HL-60/S4 (cell line): Measurements from ENCODE around the gene VIM.

ENCODE experiments used
- in situ Hi-C: fragments of 300-500 bp; cut with MboI; formaldehyde crosslinking; loops from 2 replicates; pipeline ENCODE4 v1.14.3; 2022; ENCODE audit warnings: low sequenced_read_pairs

The VIM gene

DNA sequence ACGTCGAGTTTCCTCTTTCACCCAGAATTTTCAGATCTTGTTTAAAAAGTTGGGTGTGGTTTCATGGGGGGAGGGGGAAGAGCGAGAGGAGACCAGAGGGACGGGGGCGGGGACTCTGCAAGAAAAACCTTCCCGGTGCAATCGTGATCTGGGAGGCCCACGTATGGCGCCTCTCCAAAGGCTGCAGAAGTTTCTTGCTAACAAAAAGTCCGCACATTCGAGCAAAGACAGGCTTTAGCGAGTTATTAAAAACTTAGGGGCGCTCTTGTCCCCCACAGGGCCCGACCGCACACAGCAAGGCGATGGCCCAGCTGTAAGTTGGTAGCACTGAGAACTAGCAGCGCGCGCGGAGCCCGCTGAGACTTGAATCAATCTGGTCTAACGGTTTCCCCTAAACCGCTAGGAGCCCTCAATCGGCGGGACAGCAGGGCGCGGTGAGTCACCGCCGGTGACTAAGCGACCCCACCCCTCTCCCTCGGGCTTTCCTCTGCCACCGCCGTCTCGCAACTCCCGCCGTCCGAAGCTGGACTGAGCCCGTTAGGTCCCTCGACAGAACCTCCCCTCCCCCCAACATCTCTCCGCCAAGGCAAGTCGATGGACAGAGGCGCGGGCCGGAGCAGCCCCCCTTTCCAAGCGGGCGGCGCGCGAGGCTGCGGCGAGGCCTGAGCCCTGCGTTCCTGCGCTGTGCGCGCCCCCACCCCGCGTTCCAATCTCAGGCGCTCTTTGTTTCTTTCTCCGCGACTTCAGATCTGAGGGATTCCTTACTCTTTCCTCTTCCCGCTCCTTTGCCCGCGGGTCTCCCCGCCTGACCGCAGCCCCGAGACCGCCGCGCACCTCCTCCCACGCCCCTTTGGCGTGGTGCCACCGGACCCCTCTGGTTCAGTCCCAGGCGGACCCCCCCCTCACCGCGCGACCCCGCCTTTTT, at the start of gene VIM:
TSS of gene VIM (plus strand) at position 151 of the 925 bp plus-strand sequence. CDS start 1,182 bp downstream, outside the sequence.
- in situ Hi-C loops, result no loop called here

DNA sequence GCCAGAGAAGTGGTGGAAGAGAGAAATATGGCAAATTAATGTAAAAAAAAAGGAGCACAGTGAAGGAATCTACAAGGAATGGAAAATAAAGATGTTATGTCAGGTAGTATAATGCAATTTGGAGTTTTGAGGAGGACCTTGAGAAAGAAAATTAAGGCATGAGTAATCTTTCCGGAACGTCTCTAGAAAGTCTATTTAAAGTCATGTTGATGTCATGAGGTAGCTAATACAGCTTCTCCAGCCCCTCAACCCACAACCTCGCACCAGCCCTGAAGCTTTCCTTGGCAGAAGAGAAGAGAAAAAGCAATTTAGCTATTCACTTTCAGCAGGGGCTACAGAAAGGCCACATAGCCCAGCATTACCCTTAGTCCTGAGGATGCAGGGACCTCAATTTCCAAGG, 49.0 kb upstream of the VIM start:
- in situ Hi-C loops, result no loop called here

DNA sequence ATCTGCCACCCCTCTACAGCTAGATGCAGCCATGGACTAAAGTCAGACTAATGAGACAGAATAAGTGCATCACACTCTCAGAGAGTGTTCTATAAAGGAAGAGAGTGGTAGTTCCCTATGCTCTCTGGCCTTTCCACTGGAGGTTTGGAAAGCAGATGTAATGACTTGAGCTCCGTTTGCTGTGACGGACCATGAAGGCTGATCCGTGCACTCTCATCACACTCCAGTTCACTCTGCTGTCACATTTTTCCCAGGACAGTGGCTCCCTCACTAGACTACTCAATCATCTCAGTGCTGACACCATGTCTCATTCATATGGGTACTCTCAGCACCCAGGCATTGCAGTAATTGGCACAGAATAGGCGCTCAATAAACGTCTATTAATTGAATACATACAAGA, 46.9 kb upstream of the VIM start:
- in situ Hi-C loops, result no loop called here

DNA sequence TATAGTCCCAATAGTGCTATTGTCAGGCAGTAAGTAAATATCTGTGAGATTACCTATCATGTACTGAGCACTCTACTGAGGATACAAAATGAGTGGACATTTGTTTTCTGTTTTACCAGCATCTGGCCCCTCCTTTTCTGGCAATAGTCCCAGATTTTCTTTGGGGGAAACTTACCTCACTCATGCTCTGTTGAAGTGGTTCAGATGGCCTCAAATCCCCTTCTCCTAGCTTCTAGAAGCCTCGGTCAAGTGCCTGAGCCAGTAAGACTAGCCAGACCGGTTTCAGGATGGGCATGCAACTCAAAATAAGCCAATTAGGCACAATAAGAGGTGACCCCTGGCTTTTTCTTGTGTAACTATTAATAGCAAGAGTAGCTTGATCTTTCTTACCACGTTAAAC, 46.3 kb upstream of the VIM start:
- in situ Hi-C loops, result no loop called here

GRCh38 chr10:17183110-17183509, 44.9 kb upstream of the VIM start:
- in situ Hi-C loops, result no loop called here

DNA sequence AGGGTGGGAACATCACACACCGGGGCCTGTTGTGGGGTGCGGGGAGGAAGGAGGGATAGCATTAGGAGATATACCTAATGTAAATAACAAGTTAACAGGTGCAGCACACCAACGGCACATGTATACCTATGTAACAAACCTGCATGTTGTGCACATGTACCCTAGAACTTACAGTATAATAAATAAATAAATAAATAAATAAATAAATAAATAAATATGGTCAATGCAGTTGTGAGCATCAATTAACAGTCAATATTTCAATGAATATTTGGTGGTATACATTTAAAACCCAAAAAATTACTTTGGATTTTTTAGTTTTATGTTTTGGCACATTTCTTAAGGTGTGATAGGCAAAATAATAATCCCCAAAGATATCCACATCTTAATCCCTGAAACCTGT, 42.2 kb upstream of the VIM start:
- in situ Hi-C loops, result no loop called here

GRCh38 chr10:17188644-17189172, 39.3 kb upstream of the VIM start:
- in situ Hi-C loops, result no loop called here

GRCh38 chr10:17190602-17191001, 37.4 kb upstream of the VIM start:
- in situ Hi-C loops, result no loop called here

DNA sequence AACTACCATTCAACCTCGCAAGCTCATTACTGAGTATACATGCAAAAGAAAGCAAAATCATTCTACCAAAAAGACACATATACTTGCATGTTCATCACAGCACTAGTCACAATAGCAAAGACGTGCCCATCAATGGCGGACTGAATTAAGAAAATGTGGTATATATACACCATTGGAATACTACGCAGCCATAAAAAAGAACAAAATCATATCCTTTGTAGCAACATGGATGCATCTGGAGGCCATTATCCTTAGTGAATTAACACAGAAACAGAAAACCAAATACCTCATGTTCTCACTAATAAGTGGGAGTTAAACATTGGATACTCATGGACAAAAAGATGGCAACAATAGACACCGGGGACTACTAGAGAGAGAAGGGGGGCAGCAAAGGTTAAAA, 33.0 kb upstream of the VIM start:
- in situ Hi-C loops, result no loop called here

DNA sequence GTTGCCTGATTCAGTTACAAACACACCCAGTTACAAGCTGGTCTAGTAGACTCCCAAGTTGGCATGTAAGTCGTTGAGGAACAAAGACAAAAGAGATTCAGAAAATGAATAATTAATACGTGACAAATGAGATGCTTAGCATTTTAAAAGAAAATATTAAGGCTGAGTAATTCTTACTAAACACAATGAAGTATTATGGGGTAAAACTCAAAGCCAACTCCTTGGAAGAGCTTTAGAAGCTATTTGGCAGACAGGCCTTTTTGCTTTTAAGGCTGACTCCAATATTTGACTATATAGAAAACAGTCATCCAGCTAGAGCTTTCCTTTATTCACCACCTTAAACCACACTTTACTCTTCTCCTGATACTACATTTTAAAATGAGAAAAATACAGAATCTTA, 32.0 kb upstream of the VIM start:
- in situ Hi-C loops, result no loop called here

DNA sequence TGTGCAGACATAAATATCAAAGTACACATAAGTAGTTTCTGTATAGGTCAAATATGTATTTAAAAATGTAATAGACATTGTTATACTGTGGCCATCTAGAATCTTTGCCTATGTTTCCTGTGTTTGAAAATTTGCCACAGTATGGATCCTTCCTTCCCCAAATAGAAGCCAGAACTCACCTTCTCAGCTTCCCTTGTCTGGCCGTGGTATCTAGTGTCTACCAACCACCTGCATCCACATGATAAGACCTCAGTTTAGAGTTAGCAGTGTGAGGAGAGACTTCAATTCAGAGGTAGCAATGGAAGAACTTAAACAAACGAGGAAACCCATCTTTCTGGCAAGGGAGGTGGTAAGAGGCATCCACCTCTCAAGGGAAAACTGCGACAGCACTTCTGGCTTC, 31.5 kb upstream of the VIM start:
- in situ Hi-C loops, result no loop called here

GRCh38 chr10:17199351-17199804, 28.7 kb upstream of the VIM start:
- in situ Hi-C loops, result no loop called here

GRCh38 chr10:17200001-17200911, 27.8 kb upstream of the VIM start:
- in situ Hi-C loops, result no loop called here

DNA sequence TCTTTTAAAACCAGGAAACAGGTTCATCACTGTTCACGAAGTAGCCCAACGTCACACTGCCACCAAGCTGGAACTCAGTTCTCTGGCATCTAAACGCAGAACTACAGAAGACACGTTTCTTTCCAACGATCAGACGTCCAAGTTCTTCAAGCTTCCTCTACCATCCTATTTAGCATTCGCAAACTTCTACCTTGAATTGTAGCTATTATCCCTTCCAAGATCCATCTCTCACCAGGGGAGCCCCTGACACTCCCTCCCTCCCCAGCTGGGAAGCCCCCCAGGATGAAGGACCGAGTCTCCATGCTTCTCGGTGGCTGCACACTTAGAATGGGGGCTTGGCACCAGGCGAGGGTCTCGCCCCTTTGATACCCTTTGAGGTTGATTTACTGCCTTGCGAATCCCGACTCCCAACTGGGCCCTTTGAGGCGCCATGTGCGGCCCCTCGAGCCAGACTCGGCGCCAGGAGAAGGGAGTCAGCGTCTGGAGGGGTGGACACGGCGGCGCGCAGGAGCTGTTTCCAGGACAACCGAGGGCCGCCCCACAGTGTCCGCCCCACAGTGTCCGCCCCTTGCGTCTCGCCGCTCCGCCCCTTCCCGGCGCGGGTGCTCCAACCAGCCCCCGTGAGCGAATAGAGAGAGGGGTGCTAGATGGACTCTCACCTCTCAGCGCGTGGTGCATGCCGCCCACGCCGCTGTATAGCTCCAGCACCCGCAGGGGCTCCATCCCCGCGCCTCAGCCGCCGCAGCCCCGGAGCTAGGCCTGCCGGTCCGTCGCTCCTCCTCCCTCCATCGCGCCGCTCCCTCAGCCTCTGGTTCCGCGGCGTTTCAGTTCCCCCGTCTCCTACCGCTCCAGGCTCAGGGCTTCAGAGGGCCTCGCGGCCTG, 26.9 kb upstream of the VIM start, which contains the start of gene TRDMT1:
TSS of gene TRDMT1 (minus strand) at position 761 of the 882 bp plus-strand sequence. CDS start at position 723, 38 bp downstream.
- in situ Hi-C loops, result no loop called here

DNA sequence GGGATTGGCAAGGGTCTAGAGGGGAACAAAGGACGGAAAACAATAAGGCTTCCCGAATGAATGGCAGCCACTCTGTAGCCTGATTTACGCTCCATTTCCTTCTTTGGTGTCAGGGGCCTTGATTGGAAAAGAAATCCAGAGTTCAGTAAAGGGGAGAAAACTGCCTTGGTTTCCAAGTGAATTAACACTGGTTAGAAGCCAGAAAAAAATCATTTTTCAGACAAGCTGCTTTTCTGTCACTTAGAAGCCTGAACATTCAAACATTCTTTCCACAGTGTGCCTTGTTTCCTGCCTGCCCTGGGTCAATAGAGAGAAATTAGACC, 26.3 kb upstream of the VIM start:
- in situ Hi-C loops, result no loop called here

DNA sequence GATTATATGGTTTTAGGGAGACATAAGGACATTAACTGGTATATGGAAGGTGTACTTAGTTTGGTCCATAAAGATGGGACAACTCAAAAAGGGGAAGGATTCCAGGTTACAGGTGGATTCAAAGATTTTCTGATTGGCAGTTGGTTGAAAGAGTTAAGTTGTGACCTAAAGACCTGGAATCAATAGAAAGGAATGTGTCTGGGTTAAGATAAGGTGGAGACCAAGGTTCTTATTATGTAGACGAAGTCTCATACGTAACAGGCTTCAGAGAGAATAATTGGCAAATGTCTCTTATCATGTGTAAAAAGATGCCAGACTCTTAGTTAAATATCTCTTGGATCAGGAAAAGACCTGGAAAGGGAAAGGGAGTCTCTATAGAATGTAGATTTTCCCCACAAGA, 25.5 kb upstream of the VIM start:
- in situ Hi-C loops, result no loop called here

- in situ Hi-C loops, result no loop called here
Measured at GRCh38 chr10:17202999-17203398, 25.0 kb upstream of the VIM start.

GRCh38 chr10:17203416-17203815, 24.6 kb upstream of the VIM start:
- in situ Hi-C loops, result no loop called here

DNA sequence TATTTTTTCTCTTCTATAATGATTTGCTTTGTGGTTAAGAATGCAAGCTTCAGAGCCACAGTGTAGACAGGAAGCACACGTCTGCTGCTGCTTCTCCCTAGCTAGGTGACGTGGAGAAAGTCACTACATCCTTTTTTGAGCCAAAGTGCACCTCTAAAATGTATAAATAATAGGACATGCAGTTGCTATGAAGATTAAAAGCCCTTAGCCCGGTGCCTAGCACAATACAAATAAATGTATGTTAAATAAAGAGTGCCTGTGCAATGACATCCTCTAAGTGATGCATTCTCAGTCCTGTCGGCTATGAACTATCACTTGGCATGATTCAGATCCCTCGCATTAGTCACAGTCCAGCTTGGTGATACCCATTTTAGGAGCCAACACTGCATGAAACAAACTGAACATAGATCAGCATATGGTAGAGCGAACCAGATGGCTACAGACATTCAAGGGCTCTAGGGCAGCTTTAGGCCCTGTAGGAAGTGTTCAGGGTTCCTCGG, 21.8 kb upstream of the VIM start:
- in situ Hi-C loops, result no loop called here

DNA sequence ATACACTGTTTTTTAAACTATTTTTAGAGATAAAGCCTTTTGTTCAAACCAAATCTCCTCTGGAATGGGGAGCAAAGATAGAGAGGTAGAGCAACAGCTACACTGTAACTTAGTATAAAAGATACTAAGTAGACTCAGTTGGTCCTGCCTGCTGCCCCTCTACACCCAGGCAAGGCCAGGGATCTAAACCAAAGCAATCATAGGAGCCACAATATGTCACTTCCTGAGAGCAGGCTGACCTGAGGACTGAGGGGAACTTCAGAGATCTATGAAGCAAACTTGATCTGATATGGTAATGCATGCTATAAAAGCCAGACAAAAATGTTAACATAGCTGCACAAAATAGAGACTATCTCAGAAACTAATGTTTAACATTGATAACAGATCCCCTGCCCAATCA, 19.6 kb upstream of the VIM start:
- in situ Hi-C loops, result no loop called here
